Astrocyte (in vitro differentiated cells and primary cell): Measurements from ENCODE around the gene TGFB2. TPM values are rescaled to one million over a fixed set of nuclear protein-coding genes. Genes with fewer than 3 reads are reported as not detected.

ENCODE experiments used
- DNase-seq: peaks from one replicate; pipeline ENCODE4 v3.0.0-alpha.2; 2010; ENCODE audit warnings: low read depth
- FAIRE-seq: peaks from 2 replicates; lab custom pipeline; 2011; peaks lifted over from hg19 to GRCh38; lab: Jason Lieb, UNC
- H2AFZ ChIP-seq: 2 replicates; pipeline ENCODE4 v1.6.0; 2012; ENCODE audit warnings: low read depth, low read length, inconsistent platforms
- H3K27ac ChIP-seq: 2 replicates; pipeline ENCODE4 v1.5.1; 2011; ENCODE audit warnings: low read depth, low read length, inconsistent platforms
- H3K27me3 ChIP-seq: 2 replicates; pipeline ENCODE4 v1.6.0; 2011; ENCODE audit warnings: low read length, inconsistent platforms; ENCODE audit not compliant: insufficient read depth
- H3K36me3 ChIP-seq: 2 replicates; pipeline ENCODE4 v1.5.1; 2011; ENCODE audit warnings: low read length, inconsistent platforms; ENCODE audit not compliant: insufficient read depth
- H3K4me1 ChIP-seq: 2 replicates; pipeline ENCODE4 v1.5.1; 2011; ENCODE audit warnings: low read length, inconsistent platforms; ENCODE audit not compliant: insufficient read depth
- H3K4me2 ChIP-seq: 2 replicates; pipeline ENCODE4 v1.6.0; 2012; ENCODE audit warnings: low read length, inconsistent platforms
- H3K4me3 ChIP-seq: 2 replicates; pipeline ENCODE4 v1.5.1; 2011; ENCODE audit warnings: low read depth, mild to moderate bottlenecking, low read length, inconsistent platforms; ENCODE audit not compliant: insufficient read depth
- H3K79me2 ChIP-seq: 2 replicates; pipeline ENCODE4 v1.6.0; 2012; ENCODE audit warnings: mild to moderate bottlenecking, low read length, inconsistent platforms; ENCODE audit not compliant: insufficient read depth
- H3K9ac ChIP-seq: 2 replicates; pipeline ENCODE4 v1.6.0; 2012; ENCODE audit warnings: mild to moderate bottlenecking, low read length, inconsistent platforms
- H3K9me3 ChIP-seq: 2 replicates; pipeline ENCODE4 v1.5.1; 2012; ENCODE audit warnings: low read depth, mild to moderate bottlenecking, low read length, inconsistent platforms; ENCODE audit not compliant: insufficient read depth
- H4K20me1 ChIP-seq: 2 replicates; pipeline ENCODE4 v1.6.0; 2012; ENCODE audit warnings: low read length, inconsistent platforms; ENCODE audit not compliant: insufficient read depth
- H3K27ac Mint-ChIP-seq: one replicate; pipeline ENCODE4 v1.8.0; 2021; ENCODE audit warnings: mild to moderate bottlenecking, mixed read lengths; ENCODE audit not compliant: unreplicated experiment
- H3K27me3 Mint-ChIP-seq: one replicate; pipeline ENCODE4 v1.8.0; 2021; ENCODE audit warnings: low read depth, mixed read lengths; ENCODE audit not compliant: unreplicated experiment
- H3K36me3 Mint-ChIP-seq: one replicate; pipeline ENCODE4 v1.8.0; 2021; ENCODE audit warnings: low read depth, mixed read lengths; ENCODE audit not compliant: unreplicated experiment
- H3K4me1 Mint-ChIP-seq: one replicate; pipeline ENCODE4 v1.8.0; 2021; ENCODE audit warnings: low read depth, mixed read lengths; ENCODE audit not compliant: unreplicated experiment
- H3K4me3 Mint-ChIP-seq: one replicate; pipeline ENCODE4 v1.8.0; 2021; ENCODE audit warnings: mild to moderate bottlenecking, moderate library complexity, mixed read lengths; ENCODE audit not compliant: unreplicated experiment
- H3K9me3 Mint-ChIP-seq: one replicate; pipeline ENCODE4 v1.8.0; 2021; ENCODE audit warnings: mild to moderate bottlenecking, mixed read lengths; ENCODE audit not compliant: unreplicated experiment
- EZH2 ChIP-seq: IDR thresholded peaks from 2 replicates; pipeline ENCODE4 v1.6.1; 2012; ENCODE audit warnings: mild to moderate bottlenecking, low read length, inconsistent platforms; ENCODE audit not compliant: insufficient read depth
- total RNA-seq: library from RNA; stranded (reverse); gene quantifications from 2 replicates; pipeline ENCODE4 v1.2.1, GENCODE V29; 2021
- TF ChIP-seq, protein P1 (sequence below): IDR thresholded peaks from 2 replicates; pipeline ENCODE4 v1.5.1; 2011; ENCODE audit warnings: low read depth, mild to moderate bottlenecking, inconsistent platforms, low read length, moderate library complexity; ENCODE audit not compliant: insufficient read depth

The TGFB2 gene
- total RNA-seq, 1 donor from 2014 or later, result 330 TPM

DNA sequence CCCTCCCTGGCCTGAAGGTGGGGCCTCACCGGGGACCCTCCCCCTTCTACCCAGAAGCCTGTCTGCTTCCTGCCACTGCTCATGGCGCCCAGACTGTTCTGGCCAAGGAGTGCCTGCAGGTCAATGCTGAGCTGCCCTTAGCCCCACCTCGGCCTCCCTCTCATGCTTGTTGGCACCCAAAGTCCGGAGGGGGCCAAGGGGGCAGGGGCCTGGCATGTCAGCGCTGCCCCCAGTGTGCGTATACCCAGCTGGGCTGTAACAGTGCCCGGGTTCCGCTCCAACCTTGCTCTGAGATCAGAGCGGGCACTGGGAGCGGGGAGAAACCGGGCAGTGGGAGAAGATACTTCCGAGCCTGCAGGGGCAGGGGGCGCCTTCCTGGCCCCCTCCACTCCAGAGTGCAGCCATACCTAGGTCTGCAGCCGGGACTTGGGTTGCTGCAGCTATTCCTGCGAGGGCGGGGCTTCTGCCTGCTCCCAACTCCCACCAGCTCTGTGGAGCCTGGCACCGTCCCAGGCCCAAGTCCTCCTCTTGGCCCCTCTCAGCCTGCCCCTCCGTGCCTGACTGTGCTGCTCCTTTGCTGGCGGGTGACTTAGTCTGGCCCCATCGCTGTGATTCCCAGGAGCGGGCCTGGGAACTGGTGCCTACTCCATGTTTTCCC is 21.4 kb upstream of the TGFB2 start:
- Histone ChIP-seq H3K79me2 (no peaks in the 10 kb centered on the region), H4K20me1 (no peaks in the 10 kb centered on the region), H3K27me3 (no peaks in the 10 kb centered on the region), H3K36me3 (peaks cover 3% of the 10 kb centered on the region), H3K4me2 (no peak overlapping the region), H3K4me1 (no peaks in the 10 kb centered on the region), H3K9me3 (no peaks in the 10 kb centered on the region), H2AFZ (no peak overlapping the region), H3K9ac (no peak overlapping the region), H3K4me3 (no peak overlapping the region), H3K27ac (no peak overlapping the region)
- DNase-seq, result no peak
- Mint-ChIP-seq H3K27me3 (no peaks in the 10 kb centered on the region), H3K27ac (peak overlapping the region; percentile 18), H3K4me1 (no peaks in the 10 kb centered on the region), H3K36me3 (peaks cover 9% of the 10 kb centered on the region), H3K4me3 (no peak overlapping the region), H3K9me3 (no peaks in the 10 kb centered on the region)
- FAIRE-seq, result no peak
- TF ChIP-seq, protein P1, sequence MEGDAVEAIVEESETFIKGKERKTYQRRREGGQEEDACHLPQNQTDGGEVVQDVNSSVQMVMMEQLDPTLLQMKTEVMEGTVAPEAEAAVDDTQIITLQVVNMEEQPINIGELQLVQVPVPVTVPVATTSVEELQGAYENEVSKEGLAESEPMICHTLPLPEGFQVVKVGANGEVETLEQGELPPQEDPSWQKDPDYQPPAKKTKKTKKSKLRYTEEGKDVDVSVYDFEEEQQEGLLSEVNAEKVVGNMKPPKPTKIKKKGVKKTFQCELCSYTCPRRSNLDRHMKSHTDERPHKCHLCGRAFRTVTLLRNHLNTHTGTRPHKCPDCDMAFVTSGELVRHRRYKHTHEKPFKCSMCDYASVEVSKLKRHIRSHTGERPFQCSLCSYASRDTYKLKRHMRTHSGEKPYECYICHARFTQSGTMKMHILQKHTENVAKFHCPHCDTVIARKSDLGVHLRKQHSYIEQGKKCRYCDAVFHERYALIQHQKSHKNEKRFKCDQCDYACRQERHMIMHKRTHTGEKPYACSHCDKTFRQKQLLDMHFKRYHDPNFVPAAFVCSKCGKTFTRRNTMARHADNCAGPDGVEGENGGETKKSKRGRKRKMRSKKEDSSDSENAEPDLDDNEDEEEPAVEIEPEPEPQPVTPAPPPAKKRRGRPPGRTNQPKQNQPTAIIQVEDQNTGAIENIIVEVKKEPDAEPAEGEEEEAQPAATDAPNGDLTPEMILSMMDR, result no peak
- no peak for TF ChIP-seq EZH2

DNA sequence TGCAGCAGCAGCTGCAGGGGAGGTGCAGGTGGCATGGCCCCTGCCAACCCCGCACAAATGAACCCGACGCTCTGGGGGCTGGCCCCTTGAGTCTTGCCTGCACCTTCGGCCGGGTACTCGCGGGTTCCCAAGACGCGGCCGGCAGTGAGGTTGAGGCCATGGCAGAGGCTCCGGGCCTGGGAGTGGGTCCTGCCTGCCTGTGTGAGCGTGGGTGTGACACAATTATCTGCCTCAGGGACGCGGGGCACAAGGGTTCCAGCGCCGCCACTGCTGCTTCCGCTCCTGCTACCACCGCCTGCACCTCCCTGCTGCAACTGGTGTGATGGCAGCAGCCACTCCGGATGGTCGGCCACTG is 20.9 kb upstream of the TGFB2 start:
- FAIRE-seq (no peak), DNase-seq (no peak)
- Mint-ChIP-seq H3K27me3 (no peaks in the 10 kb centered on the region), H3K9me3 (no peaks in the 10 kb centered on the region), H3K4me1 (no peaks in the 10 kb centered on the region), H3K36me3 (peaks cover 9% of the 10 kb centered on the region), H3K4me3 (no peak overlapping the region), H3K27ac (peak overlapping the region; percentile 18)
- Histone ChIP-seq H3K27me3 (no peaks in the 10 kb centered on the region), H3K4me3 (no peak overlapping the region), H4K20me1 (no peaks in the 10 kb centered on the region), H3K9me3 (no peaks in the 10 kb centered on the region), H3K4me1 (no peaks in the 10 kb centered on the region), H3K79me2 (no peaks in the 10 kb centered on the region), H3K27ac (no peak overlapping the region), H3K9ac (no peak overlapping the region), H3K36me3 (peaks cover 3% of the 10 kb centered on the region), H2AFZ (no peak overlapping the region), H3K4me2 (no peak overlapping the region)
- no peak for TF ChIP-seq EZH2
- TF ChIP-seq, protein P1, result no peak

DNA sequence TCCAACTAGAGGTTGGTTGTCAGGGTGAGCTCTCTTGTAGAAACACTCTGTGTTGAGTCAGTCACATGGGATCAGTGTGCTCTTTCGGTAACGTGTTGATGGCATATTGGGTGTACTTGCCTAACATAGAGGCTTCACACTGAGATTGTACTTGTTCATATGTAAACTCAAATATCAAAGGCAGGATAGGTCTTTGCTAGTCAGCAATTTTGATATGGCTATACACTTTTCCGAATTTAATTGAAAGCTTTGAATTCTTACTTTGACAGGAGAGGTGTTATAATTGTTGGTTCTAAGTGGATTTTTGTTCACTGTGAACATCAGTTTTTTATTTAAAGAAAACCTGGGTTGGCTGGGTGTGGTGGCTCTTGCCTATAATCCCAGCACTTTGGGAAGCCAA is 16.4 kb upstream of the TGFB2 start:
- no peak overlapping the region for H3K27ac Mint-ChIP-seq
- no peak for FAIRE-seq
- no peak for TF ChIP-seq EZH2
- TF ChIP-seq, protein P1, result no peak

More for the DNA sequence above, 16.4 kb upstream of the TGFB2 start:
- Histone ChIP-seq H3K9me3 (no peaks in the 10 kb centered on the region), H4K20me1 (no peaks in the 10 kb centered on the region), H3K4me3 (no peak overlapping the region), H3K9ac (no peak overlapping the region), H3K4me2 (no peak overlapping the region), H3K4me1 (no peaks in the 10 kb centered on the region), H3K27me3 (no peaks in the 10 kb centered on the region), H3K27ac (no peak overlapping the region), H3K79me2 (no peaks in the 10 kb centered on the region), H3K36me3 (no peaks in the 10 kb centered on the region), H2AFZ (no peak overlapping the region)
- H3K9me3 Mint-ChIP-seq, result no peaks in the 10 kb centered on the region
- H3K36me3 Mint-ChIP-seq, result peaks cover 4% of the 10 kb centered on the region
- H3K4me1 Mint-ChIP-seq, result peaks cover 3% of the 10 kb centered on the region
- H3K27me3 Mint-ChIP-seq, result no peaks in the 10 kb centered on the region
- no peak overlapping the region for H3K4me3 Mint-ChIP-seq
- DNase-seq, result no peak
